IMR-90 (cell line): ENCODE measurements around the gene SHE. TPM values are rescaled to one million over a fixed set of nuclear protein-coding genes. Genes with fewer than 3 reads are reported as not detected.
A peak's percentile ranks its signal among the peaks of the same experiment; 100 is the strongest.

Source experiments
- ATAC-seq: fragments of 200-7000 bp; cut with Tn5 transposase; 2 replicates; pipeline ENCODE4 v1.9.1; 2020; ENCODE audit warnings: low read depth, mild to moderate bottlenecking, moderate library complexity
- BruUV-seq: library from RNA; stranded (reverse); fragments of 400-500 nt; replicated peaks from 2 replicates; lab custom pipeline; 2021; lab: Mats Ljungman, UMichigan
- CTCF ChIA-PET: fragments of 300-600 bp; formaldehyde crosslinking; extraction: SDS; loops from one replicate; lab custom pipeline; 2021; ENCODE audit warnings: antibody characterized with exemption; lab: Yijun Ruan, JAX
- POLR2A ChIA-PET: fragments of 300-600 bp; sonication (Branson Sonifier 250); formaldehyde crosslinking; loops from one replicate; lab custom pipeline; 2022; ENCODE audit warnings: antibody characterized with exemption; ENCODE audit not compliant: unreplicated experiment; lab: Charles Lee
- DNase-seq: peaks from one replicate; pipeline ENCODE4 v3.0.0; 2013
- H2AFZ ChIP-seq: replicated peaks from 2 replicates; pipeline ENCODE3; 2013; ENCODE audit warnings: low read length, mild to moderate bottlenecking; ENCODE audit not compliant: poor library complexity
- H2AK5ac ChIP-seq: 2 replicates; pipeline ENCODE4 v1.6.1; 2013; ENCODE audit warnings: low read depth, low read length, inconsistent platforms
- H2AK9ac ChIP-seq: replicated peaks from 2 replicates; pipeline ENCODE3; 2013; ENCODE audit warnings: mild to moderate bottlenecking, low read depth, low read length, moderate library complexity; ENCODE audit not compliant: poor library complexity
- H2BK120ac ChIP-seq: 2 replicates; pipeline ENCODE4 v1.6.1; 2013; ENCODE audit warnings: low read depth, low read length, inconsistent platforms
- H2BK15ac ChIP-seq: 3 replicates; pipeline ENCODE4 v1.6.1; 2013; ENCODE audit warnings: low read depth, low read length, inconsistent platforms
- H2BK20ac ChIP-seq: 2 replicates; pipeline ENCODE4 v1.6.1; 2013; ENCODE audit warnings: low read depth, mild to moderate bottlenecking, inconsistent platforms, low read length, moderate library complexity
- H2BK5ac ChIP-seq: 2 replicates; pipeline ENCODE4 v1.6.1; 2013; ENCODE audit warnings: mild to moderate bottlenecking, low read depth, low read length, inconsistent platforms; ENCODE audit not compliant: poor library complexity, severe bottlenecking
- H3K14ac ChIP-seq: replicated peaks from 2 replicates; pipeline ENCODE4 v1.6.1; 2013; ENCODE audit warnings: low read depth, low read length, inconsistent platforms
- H3K18ac ChIP-seq: 2 replicates; pipeline ENCODE4 v1.6.1; 2013; ENCODE audit warnings: low read depth, low read length, control low read depth
- H3K23ac ChIP-seq: 2 replicates; pipeline ENCODE4 v1.6.1; 2013; ENCODE audit warnings: low read depth, low read length, inconsistent platforms
- H3K27ac ChIP-seq: 2 replicates; pipeline ENCODE4 v1.5.1; 2013; ENCODE audit warnings: mild to moderate bottlenecking, control low read depth, low read length; ENCODE audit not compliant: insufficient read depth
- H3K27me3 ChIP-seq: 2 replicates; pipeline ENCODE4 v1.6.1; 2013; ENCODE audit warnings: low read length; ENCODE audit not compliant: control insufficient read depth, insufficient read depth
- H3K36me3 ChIP-seq: 2 replicates; pipeline ENCODE4 v1.6.1; 2013; ENCODE audit warnings: low read length, mixed read lengths; ENCODE audit not compliant: control insufficient read depth, insufficient read depth
- H3K4ac ChIP-seq: 2 replicates; pipeline ENCODE4 v1.6.1; 2013; ENCODE audit warnings: low read depth, low read length, inconsistent platforms
- H3K4me1 ChIP-seq: 2 replicates; pipeline ENCODE4 v1.6.1; 2013; ENCODE audit warnings: low read length, mixed read lengths; ENCODE audit not compliant: control insufficient read depth, insufficient read depth
- H3K4me2 ChIP-seq: 2 replicates; pipeline ENCODE4 v1.6.1; 2013; ENCODE audit warnings: low read depth, mild to moderate bottlenecking, control low read depth, low read length, moderate library complexity
- H3K4me3 ChIP-seq: 2 replicates; pipeline ENCODE4 v1.5.1; 2013; ENCODE audit warnings: low read depth, mild to moderate bottlenecking, control low read depth, low read length, moderate library complexity; ENCODE audit not compliant: insufficient read depth
- H3K56ac ChIP-seq: 2 replicates; pipeline ENCODE4 v1.6.1; 2013; ENCODE audit warnings: low read length, inconsistent platforms; ENCODE audit not compliant: insufficient read depth; ENCODE audit errors: extremely low read depth
- H3K79me1 ChIP-seq, 2 experiments: 2 replicates each; pipeline ENCODE4 v1.6.1; 2013; ENCODE audit warnings: low read length in 2 of 2, inconsistent platforms in 1 of 2, low read depth in 1 of 2
- H3K9ac ChIP-seq: 2 replicates; pipeline ENCODE4 v1.6.1; 2013; ENCODE audit warnings: low read depth, low read length, control low read depth
- H3K9me1 ChIP-seq: 2 replicates; pipeline ENCODE4 v1.6.1; 2013; ENCODE audit warnings: low read length, inconsistent platforms; ENCODE audit not compliant: insufficient read depth
- H3K9me3 ChIP-seq: 2 replicates; pipeline ENCODE4 v1.6.1; 2013; ENCODE audit warnings: low read length; ENCODE audit not compliant: control insufficient read depth, insufficient read depth
- H4K20me1 ChIP-seq: 2 replicates; pipeline ENCODE4 v1.6.1; 2013; ENCODE audit warnings: low read length, inconsistent platforms; ENCODE audit not compliant: insufficient read depth
- H4K5ac ChIP-seq: 2 replicates; pipeline ENCODE4 v1.6.1; 2013; ENCODE audit warnings: mild to moderate bottlenecking, low read depth, low read length, control low read depth
- H4K8ac ChIP-seq, 2 experiments: 2 replicates each; pipeline ENCODE4 v1.6.1; 2013; ENCODE audit warnings: low read depth in 2 of 2, low read length in 2 of 2, control low read depth in 1 of 2, inconsistent platforms in 1 of 2
- H4K91ac ChIP-seq: 2 replicates; pipeline ENCODE4 v1.6.1; 2013; ENCODE audit warnings: low read depth, low read length, inconsistent platforms; ENCODE audit not compliant: insufficient read depth
- BHLHE40 ChIP-seq: fragments of 150-350 bp; IDR thresholded peaks from 2 replicates; pipeline ENCODE4 v1.6.1; 2016; ENCODE audit warnings: mild to moderate bottlenecking, low read depth, low read length
- CEBPB ChIP-seq: IDR thresholded peaks from 2 replicates; pipeline ENCODE4 v1.6.1; 2012; ENCODE audit warnings: low read depth, low read length, improper control_type of control experiment
- CHD1 ChIP-seq: IDR thresholded peaks from 2 replicates; pipeline ENCODE4 v1.6.1; 2012; ENCODE audit warnings: low read depth, low read length, improper control_type of control experiment
- FOS ChIP-seq: fragments of 150-350 bp; IDR thresholded peaks from 2 replicates; pipeline ENCODE4 v1.6.1; 2016; ENCODE audit warnings: low read depth, low read length
- MAFK ChIP-seq: IDR thresholded peaks from 2 replicates; pipeline ENCODE4 v1.6.1; 2012; ENCODE audit warnings: low read depth, low read length, improper control_type of control experiment
- MAZ ChIP-seq: IDR thresholded peaks from 2 replicates; pipeline ENCODE4 v1.6.1; 2012; ENCODE audit warnings: low read depth, mild to moderate bottlenecking, low read length, improper control_type of control experiment, moderate library complexity, borderline replicate concordance
- MXI1 ChIP-seq: IDR thresholded peaks from 2 replicates; pipeline ENCODE4 v1.6.1; 2012; ENCODE audit warnings: low read depth, mild to moderate bottlenecking, low read length, moderate library complexity, borderline replicate concordance
- NFE2L2 ChIP-seq: fragments of 150-350 bp; IDR thresholded peaks from 2 replicates; pipeline ENCODE4 v1.6.1; 2016; ENCODE audit warnings: low read depth, mild to moderate bottlenecking, low read length
- POLR2A ChIP-seq: IDR thresholded peaks from 2 replicates; pipeline ENCODE4 v1.6.1; 2012; ENCODE audit warnings: mild to moderate bottlenecking, low read depth, low read length
- RAD21 ChIP-seq: IDR thresholded peaks from 2 replicates; pipeline ENCODE4 v1.6.1; 2012; ENCODE audit warnings: low read length, improper control_type of control experiment
- RCOR1 ChIP-seq: IDR thresholded peaks from 2 replicates; pipeline ENCODE4 v1.6.1; 2012; ENCODE audit warnings: mild to moderate bottlenecking, low read length, improper control_type of control experiment; ENCODE audit not compliant: insufficient replicate concordance
- RFX5 ChIP-seq: IDR thresholded peaks from 2 replicates; pipeline ENCODE4 v1.8.0; 2012; ENCODE audit warnings: low read depth, mild to moderate bottlenecking, low read length, moderate library complexity
- SMC3 ChIP-seq: fragments of 150-350 bp; IDR thresholded peaks from 2 replicates; pipeline ENCODE4 v1.6.1; 2016; ENCODE audit warnings: low read depth, mild to moderate bottlenecking, antibody characterized with exemption, low read length, moderate library complexity
- WGBS, 2 experiments: methylation state at CpG; one replicate each; pipeline versions ENCODE4 v1.1.5 to v1.1.7; 2013; ENCODE audit warnings: missing lambda C conversion rate in 2 of 2; ENCODE audit not compliant: insufficient read length in 1 of 2; ENCODE audit errors: extremely low coverage in 2 of 2; 5-methylcytosine and 5-hydroxymethylcytosine counted together
- dilution Hi-C: fragments of 300-500 bp; cut with HindIII; formaldehyde crosslinking; loops from one replicate; pipeline ENCODE4 v1.14.3; 2018; ENCODE audit warnings: low sequenced_read_pairs; ENCODE audit not compliant: unreplicated experiment
- in situ Hi-C: fragments of 300-500 bp; cut with MboI; formaldehyde crosslinking; loops from 3 replicates; pipeline ENCODE4 v1.14.3; 2019; ENCODE audit warnings: low sequenced_read_pairs, inconsistent platforms, mixed read lengths
- intact Hi-C: fragments of 100-400 bp; cut with micrococcal nuclease; formaldehyde crosslinking; loops from 2 replicates; pipeline ENCODE4 v1.10.0; 2022
- polyA plus RNA-seq, 3 experiments: library from polyadenylated mRNA; depleted of rRNA; stranded (reverse); fragments of >200 nt; gene quantifications; 2 replicates each; pipeline ENCODE4 v1.2.3, GENCODE V29; 2012; ENCODE audit warnings: low replicate concordance in 1 of 3
- total RNA-seq: library from RNA; depleted of rRNA; stranded (reverse); fragments of >200 nt; gene quantifications from 2 replicates; pipeline ENCODE4 v1.2.3, GENCODE V29; 2012
- TF ChIP-seq, protein P1 (sequence below): conservative IDR thresholded peaks from 2 replicates; pipeline ENCODE4 v1.5.1; 2012; ENCODE audit warnings: mild to moderate bottlenecking, low read depth, low read length, improper control_type of control experiment
- TF ChIP-seq, protein P2 (sequence below): fragments of 150-350 bp; IDR thresholded peaks from 2 replicates; pipeline ENCODE4 v1.6.1; 2017; ENCODE audit warnings: mild to moderate bottlenecking, antibody characterized with exemption, low read length, low read depth
- TF ChIP-seq, protein P3 (sequence below): fragments of 150-350 bp; IDR thresholded peaks from 2 replicates; pipeline ENCODE4 v1.6.1; 2016; ENCODE audit warnings: low read depth, mild to moderate bottlenecking, low read length, moderate library complexity, borderline replicate concordance

Gene SHE
- total and polyA plus RNA-seq, 2 of the 4 experiments (the other 2 are of a cell fraction), result not detected

DNA sequence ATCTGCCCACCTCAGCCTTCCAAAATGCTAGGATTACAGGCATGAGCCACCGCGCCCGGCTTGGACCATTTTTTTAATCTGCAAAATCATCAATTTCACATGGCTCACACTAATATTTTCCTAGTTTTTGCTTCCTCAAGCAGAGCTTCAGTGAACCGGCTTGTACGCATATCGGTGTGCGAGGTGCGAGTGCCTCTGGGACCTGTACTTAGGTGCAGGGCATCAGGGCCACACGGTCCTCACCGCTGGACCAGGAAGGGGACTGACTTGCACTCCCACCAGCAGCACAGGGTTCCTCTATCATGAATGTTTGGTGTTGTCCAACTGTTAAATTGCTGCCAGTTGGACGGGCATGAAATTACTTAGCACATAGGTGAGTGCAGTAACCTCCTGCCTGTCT lies 15.4 kb upstream of the SHE start:
- TF ChIP-seq MXI1 (no peak), POLR2A (no peak), RCOR1 (no peak), RAD21 (no peak), CEBPB (no peak), FOS (no peak), SMC3 (no peak), NFE2L2 (no peak), MAZ (no peak), CHD1 (no peak), BHLHE40 (no peak), RFX5 (no peak), MAFK (no peak)
- TF ChIP-seq, protein P1, sequence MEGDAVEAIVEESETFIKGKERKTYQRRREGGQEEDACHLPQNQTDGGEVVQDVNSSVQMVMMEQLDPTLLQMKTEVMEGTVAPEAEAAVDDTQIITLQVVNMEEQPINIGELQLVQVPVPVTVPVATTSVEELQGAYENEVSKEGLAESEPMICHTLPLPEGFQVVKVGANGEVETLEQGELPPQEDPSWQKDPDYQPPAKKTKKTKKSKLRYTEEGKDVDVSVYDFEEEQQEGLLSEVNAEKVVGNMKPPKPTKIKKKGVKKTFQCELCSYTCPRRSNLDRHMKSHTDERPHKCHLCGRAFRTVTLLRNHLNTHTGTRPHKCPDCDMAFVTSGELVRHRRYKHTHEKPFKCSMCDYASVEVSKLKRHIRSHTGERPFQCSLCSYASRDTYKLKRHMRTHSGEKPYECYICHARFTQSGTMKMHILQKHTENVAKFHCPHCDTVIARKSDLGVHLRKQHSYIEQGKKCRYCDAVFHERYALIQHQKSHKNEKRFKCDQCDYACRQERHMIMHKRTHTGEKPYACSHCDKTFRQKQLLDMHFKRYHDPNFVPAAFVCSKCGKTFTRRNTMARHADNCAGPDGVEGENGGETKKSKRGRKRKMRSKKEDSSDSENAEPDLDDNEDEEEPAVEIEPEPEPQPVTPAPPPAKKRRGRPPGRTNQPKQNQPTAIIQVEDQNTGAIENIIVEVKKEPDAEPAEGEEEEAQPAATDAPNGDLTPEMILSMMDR, result no peak
- TF ChIP-seq, protein P2, sequence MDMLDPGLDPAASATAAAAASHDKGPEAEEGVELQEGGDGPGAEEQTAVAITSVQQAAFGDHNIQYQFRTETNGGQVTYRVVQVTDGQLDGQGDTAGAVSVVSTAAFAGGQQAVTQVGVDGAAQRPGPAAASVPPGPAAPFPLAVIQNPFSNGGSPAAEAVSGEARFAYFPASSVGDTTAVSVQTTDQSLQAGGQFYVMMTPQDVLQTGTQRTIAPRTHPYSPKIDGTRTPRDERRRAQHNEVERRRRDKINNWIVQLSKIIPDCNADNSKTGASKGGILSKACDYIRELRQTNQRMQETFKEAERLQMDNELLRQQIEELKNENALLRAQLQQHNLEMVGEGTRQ, result no peak
- TF ChIP-seq, protein P3, sequence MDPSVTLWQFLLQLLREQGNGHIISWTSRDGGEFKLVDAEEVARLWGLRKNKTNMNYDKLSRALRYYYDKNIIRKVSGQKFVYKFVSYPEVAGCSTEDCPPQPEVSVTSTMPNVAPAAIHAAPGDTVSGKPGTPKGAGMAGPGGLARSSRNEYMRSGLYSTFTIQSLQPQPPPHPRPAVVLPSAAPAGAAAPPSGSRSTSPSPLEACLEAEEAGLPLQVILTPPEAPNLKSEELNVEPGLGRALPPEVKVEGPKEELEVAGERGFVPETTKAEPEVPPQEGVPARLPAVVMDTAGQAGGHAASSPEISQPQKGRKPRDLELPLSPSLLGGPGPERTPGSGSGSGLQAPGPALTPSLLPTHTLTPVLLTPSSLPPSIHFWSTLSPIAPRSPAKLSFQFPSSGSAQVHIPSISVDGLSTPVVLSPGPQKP, result no peak
- ChIA-PET CTCF (interaction anchor here (0.7 kb wide), 1 partner anchor 574 kb away, joined by 3 read pairs; no protein-coding TSS in a partner anchor), POLR2A (no interaction called here)
- DNase-seq (no peak), ATAC-seq (no peak)
- H2AFZ ChIP-seq, result peak overlapping the region; percentile 35
- H3K4ac ChIP-seq, result no peak overlapping the region
- no peak overlapping the region for H3K4me2 ChIP-seq
- WGBS, 2 experiments, result 84% methylated on average over 6 of the region's 11 CpGs; no CpG with 5 or more reads in 1 of the 2 experiments
- no peak overlapping the region for H4K91ac ChIP-seq
- H2BK5ac ChIP-seq, result no peak overlapping the region
- H3K79me1 ChIP-seq, result no peaks in the 10 kb centered on the region
- no peak overlapping the region for H2BK15ac ChIP-seq
- no peak overlapping the region for H3K9ac ChIP-seq
- H3K36me3 ChIP-seq, result no peaks in the 10 kb centered on the region
- H3K18ac ChIP-seq, result no peak overlapping the region
- H3K4me3 ChIP-seq, result no peak overlapping the region
- H4K5ac ChIP-seq, result no peak overlapping the region
- H3K9me1 ChIP-seq, result no peaks in the 10 kb centered on the region
- H2BK20ac ChIP-seq, result no peak overlapping the region
- BruUV-seq, result no TSS peak
- H3K9me3 ChIP-seq, result 0 out of 2 replicates have a peak, but pooled peaks cover 2% of the 10 kb centered on the region
- H3K23ac ChIP-seq, result no peak overlapping the region
- no peak overlapping the region for H2AK9ac ChIP-seq
- no peak overlapping the region for H3K56ac ChIP-seq
- in situ Hi-C loops (no loop called here), intact Hi-C loops (no loop called here), dilution Hi-C loops (no loop called here)
- H4K8ac ChIP-seq, result no peak overlapping the region
- H4K20me1 ChIP-seq, result no peaks in the 10 kb centered on the region; the same call in 1 of the 2 replicates
- H2AK5ac ChIP-seq, result no peak overlapping the region
- H3K27ac ChIP-seq, result no peak overlapping the region
- H2BK120ac ChIP-seq, result no peak overlapping the region
- H3K4me1 ChIP-seq, result no peaks in the 10 kb centered on the region
- H3K14ac ChIP-seq, result no peak overlapping the region
- peaks cover 63% of the 10 kb centered on the region for H3K27me3 ChIP-seq
